Rectal smooth muscle tissue (tissue), 1 donor: ENCODE measurements around the gene ATG10.
"Not testable (repeated sequence)": the region's sequence is repeated elsewhere in the genome, so short reads cannot be mapped to it uniquely, and the experiment has no call there.

ENCODE experiments used
- H3K27ac ChIP-seq: one replicate; pipeline ENCODE4 v1.7.0; 2013; ENCODE audit warnings: low read depth, low read length, inconsistent platforms
- H3K27me3 ChIP-seq: one replicate; pipeline ENCODE4 v1.7.0; 2013; ENCODE audit warnings: low read length; ENCODE audit not compliant: control insufficient read depth, insufficient read depth
- H3K36me3 ChIP-seq: one replicate; pipeline ENCODE4 v1.7.0; 2013; ENCODE audit warnings: low read length; ENCODE audit not compliant: control insufficient read depth, insufficient read depth
- H3K4me1 ChIP-seq: one replicate; pipeline ENCODE4 v1.7.0; 2013; ENCODE audit warnings: low read length; ENCODE audit not compliant: control insufficient read depth, insufficient read depth
- H3K4me3 ChIP-seq: one replicate; pipeline ENCODE4 v1.7.0; 2013; ENCODE audit warnings: low read length
- H3K9ac ChIP-seq: one replicate; pipeline ENCODE4 v1.7.0; 2013; ENCODE audit warnings: low read length

Gene ATG10

GRCh38 chr5:82234885-82235284 lies 263.1 kb downstream of the ATG10 start:
- Histone ChIP-seq H3K27me3 (no peaks in the 10 kb centered on the region), H3K4me1 (no peaks in the 10 kb centered on the region), H3K9ac (no peak overlapping the region), H3K4me3 (no peak overlapping the region), H3K36me3 (no peaks in the 10 kb centered on the region), H3K27ac (no peak overlapping the region)

GRCh38 chr5:82244151-82244550 lies 272.3 kb downstream of the ATG10 start:
- H3K9ac ChIP-seq, result no peak overlapping the region
- H3K36me3 ChIP-seq, result no peaks in the 10 kb centered on the region
- no peak overlapping the region for H3K27ac ChIP-seq
- H3K4me1 ChIP-seq, result no peaks in the 10 kb centered on the region
- no peak overlapping the region for H3K4me3 ChIP-seq
- H3K27me3 ChIP-seq, result no peaks in the 10 kb centered on the region

- Histone ChIP-seq H3K36me3 (no peaks in the 10 kb centered on the region), H3K4me1 (no peaks in the 10 kb centered on the region), H3K27me3 (no peaks in the 10 kb centered on the region), H3K9ac (no peak overlapping the region), H3K4me3 (no peak overlapping the region), H3K27ac (no peak overlapping the region)
These were observed 273.2 kb downstream of the ATG10 start for GRCh38 chr5:82244854-82245635.

GRCh38 chr5:82246960-82247574 lies 275.2 kb downstream of the ATG10 start:
- Histone ChIP-seq H3K9ac (no peak overlapping the region), H3K27ac (no peak overlapping the region), H3K4me1 (no peaks in the 10 kb centered on the region), H3K4me3 (no peak overlapping the region), H3K36me3 (no peaks in the 10 kb centered on the region), H3K27me3 (no peaks in the 10 kb centered on the region)

- Histone ChIP-seq H3K36me3 (no peaks in the 10 kb centered on the region), H3K27me3 (no peaks in the 10 kb centered on the region), H3K4me3 (no peak overlapping the region), H3K4me1 (no peaks in the 10 kb centered on the region), H3K9ac (no peak overlapping the region), H3K27ac (no peak overlapping the region)
These were observed 280.9 kb downstream of the ATG10 start for GRCh38 chr5:82252744-82253143.

- Histone ChIP-seq H3K4me1 (no peaks in the 10 kb centered on the region), H3K27me3 (no peaks in the 10 kb centered on the region), H3K9ac (no peak overlapping the region), H3K4me3 (no peak overlapping the region), H3K36me3 (no peaks in the 10 kb centered on the region), H3K27ac (no peak overlapping the region)
These were observed 284.0 kb downstream of the ATG10 start for GRCh38 chr5:82255844-82256243.

- Histone ChIP-seq H3K9ac (no peak overlapping the region), H3K36me3 (no peaks in the 10 kb centered on the region), H3K4me3 (no peak overlapping the region), H3K27me3 (no peaks in the 10 kb centered on the region), H3K27ac (no peak overlapping the region), H3K4me1 (no peaks in the 10 kb centered on the region)
These were observed 285.4 kb downstream of the ATG10 start for GRCh38 chr5:82257247-82257646.

GRCh38 chr5:82257729-82258128 lies 285.9 kb downstream of the ATG10 start:
- H3K27ac ChIP-seq, result no peak overlapping the region
- H3K27me3 ChIP-seq, result no peaks in the 10 kb centered on the region
- no peaks in the 10 kb centered on the region for H3K36me3 ChIP-seq

GRCh38 chr5:82259172-82259800 lies 287.5 kb downstream of the ATG10 start:
- Histone ChIP-seq H3K27ac (no peak overlapping the region), H3K4me1 (no peaks in the 10 kb centered on the region), H3K27me3 (no peaks in the 10 kb centered on the region), H3K9ac (no peak overlapping the region), H3K36me3 (no peaks in the 10 kb centered on the region), H3K4me3 (no peak overlapping the region)

More at GRCh38 chr5:82257729-82258128, 285.9 kb downstream of the ATG10 start:
- Histone ChIP-seq H3K9ac (no peak overlapping the region), H3K4me3 (no peak overlapping the region), H3K4me1 (no peaks in the 10 kb centered on the region)

GRCh38 chr5:82265047-82265446 lies 293.2 kb downstream of the ATG10 start:
- no peak overlapping the region for H3K27ac ChIP-seq

GRCh38 chr5:82267297-82267933 lies 295.6 kb downstream of the ATG10 start:
- H3K27me3 ChIP-seq, H3K27ac ChIP-seq, H3K9ac ChIP-seq, H3K4me3 ChIP-seq, H3K4me1 ChIP-seq, H3K36me3 ChIP-seq: not testable (repeated sequence)

More at GRCh38 chr5:82265047-82265446, 293.2 kb downstream of the ATG10 start:
- Histone ChIP-seq H3K4me1 (no peaks in the 10 kb centered on the region), H3K36me3 (no peaks in the 10 kb centered on the region), H3K4me3 (no peak overlapping the region), H3K27me3 (no peaks in the 10 kb centered on the region), H3K9ac (no peak overlapping the region)

GRCh38 chr5:82269363-82269762 lies 297.5 kb downstream of the ATG10 start:
- H3K4me3 ChIP-seq, H3K9ac ChIP-seq, H3K27ac ChIP-seq, H3K27me3 ChIP-seq, H3K4me1 ChIP-seq, H3K36me3 ChIP-seq: not testable (repeated sequence)
